K562 (cell line): ENCODE data around the gene CERS1.

Source experiments
- CEBPB ChIP-seq: fragments of 450-650 bp; IDR thresholded peaks from 2 replicates; pipeline ENCODE4 v1.6.1; 2016; ENCODE audit warnings: missing genetic modification characterization, missing compliant biosample characterization
- FOXM1 ChIP-seq, 2 experiments: fragments of 450-650 bp in 1 of 2; sonication (generic) in 1 of 2; formaldehyde crosslinking in 1 of 2; IDR thresholded peaks; 2 replicates each; pipeline versions ENCODE4 v1.6.1 to v1.9.0; 2017 to 2022; ENCODE audit warnings: low read depth in 2 of 2, mild to moderate bottlenecking in 2 of 2, missing genetic modification reagents in 1 of 2, moderate library complexity in 1 of 2
- KDM1A ChIP-seq, 2 experiments: fragments of 450-650 bp; IDR thresholded peaks; 2 replicates each; pipeline ENCODE4 v1.6.1; 2016; ENCODE audit warnings: mild to moderate bottlenecking in 2 of 2
- RAD21 ChIP-seq, 2 experiments: fragments of 250-450 bp in 1 of 2; fragments of 450-650 bp in 1 of 2; sonication (Bioruptor Pico) in 1 of 2; formaldehyde crosslinking in 1 of 2; IDR thresholded peaks in 1 of 2; conservative IDR thresholded peaks in 1 of 2; 2 replicates each; pipeline versions ENCODE4 v1.4.0 to v1.8.0; 2020 to 2022; ENCODE audit warnings: mild to moderate bottlenecking in 2 of 2, moderate library complexity in 1 of 2
- SIN3B ChIP-seq: fragments of 450-650 bp; IDR thresholded peaks from 2 replicates; pipeline ENCODE4 v1.6.1; 2017; ENCODE audit warnings: low read depth, mild to moderate bottlenecking, moderate library complexity
- SMC3 ChIP-seq: conservative IDR thresholded peaks from 2 replicates; pipeline ENCODE4 v1.6.1; 2011; ENCODE audit warnings: low read depth, low read length, improper control_type of control experiment; ENCODE audit not compliant: insufficient read depth
- TCF7L2 ChIP-seq: fragments of 150-350 bp; IDR thresholded peaks from 2 replicates; pipeline ENCODE4 v1.6.1; 2016; ENCODE audit warnings: low read depth, mild to moderate bottlenecking, low read length, moderate library complexity
- ZFX ChIP-seq: sonication (generic); formaldehyde crosslinking; IDR thresholded peaks from 2 replicates; pipeline ENCODE4 v1.8.0; 2022; ENCODE audit warnings: mild to moderate bottlenecking, missing genetic modification reagents, moderate library complexity
- TF ChIP-seq, protein P1 (sequence below), 3 experiments: IDR thresholded peaks in 2 of 3; conservative IDR thresholded peaks in 1 of 3; 2 replicates each; pipeline ENCODE4 v1.5.1; 2011 to 2012; ENCODE audit warnings: low read length in 3 of 3, mild to moderate bottlenecking in 3 of 3, control low read depth in 2 of 3, improper control_type of control experiment in 1 of 3, inconsistent platforms in 1 of 3, low read depth in 1 of 3, mixed read lengths in 1 of 3, moderate library complexity in 1 of 3; ENCODE audit not compliant: insufficient read depth in 2 of 3

DNA sequence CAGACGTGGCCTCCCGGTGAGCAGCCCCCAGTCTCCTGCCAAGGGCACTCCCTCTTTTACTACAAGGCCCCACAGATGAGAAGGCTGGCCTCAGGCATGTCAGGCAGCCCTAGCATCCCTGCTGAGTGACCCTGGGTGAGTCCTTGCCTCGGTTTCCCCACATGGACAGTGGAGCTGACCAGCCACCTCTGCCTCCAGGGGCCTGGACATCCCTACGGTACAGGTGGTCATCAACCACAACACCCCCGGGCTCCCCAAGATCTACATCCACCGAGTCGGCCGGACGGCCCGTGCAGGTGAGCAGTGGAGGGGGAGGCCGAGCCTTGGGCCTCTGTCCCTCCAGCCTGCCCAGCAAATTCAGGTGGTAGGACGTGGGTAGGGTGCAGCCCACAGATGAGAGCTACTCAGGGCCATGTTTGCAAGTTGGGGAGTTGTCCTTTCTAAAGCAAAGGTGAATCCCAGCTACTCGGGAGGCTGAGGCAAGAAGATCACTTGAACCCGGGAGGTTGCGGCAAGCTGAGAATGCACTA lies 28.8 kb upstream of the CERS1 start:
- TF ChIP-seq SIN3B (no peak), ZFX (CRISPR knock-in tag) (no peak), KDM1A (IDR thresholded peaks at IDR 0.05) (no peak), RAD21 (CRISPR knock-in tag; conservative IDR thresholded peaks at IDR 0.05 in 1 of 2, IDR thresholded peaks at IDR 0.05 in 1 of 2) (no peak), FOXM1 (IDR thresholded peaks at IDR 0.05; ENCODE audit: low read depth) (no peak), FOXM1 (CRISPR knock-in tag; IDR thresholded peaks at IDR 0.05; ENCODE audit: low read depth) (no peak), CEBPB (tag) (no peak), TCF7L2 (no peak), SMC3 (no peak)
- TF ChIP-seq, protein P1, sequence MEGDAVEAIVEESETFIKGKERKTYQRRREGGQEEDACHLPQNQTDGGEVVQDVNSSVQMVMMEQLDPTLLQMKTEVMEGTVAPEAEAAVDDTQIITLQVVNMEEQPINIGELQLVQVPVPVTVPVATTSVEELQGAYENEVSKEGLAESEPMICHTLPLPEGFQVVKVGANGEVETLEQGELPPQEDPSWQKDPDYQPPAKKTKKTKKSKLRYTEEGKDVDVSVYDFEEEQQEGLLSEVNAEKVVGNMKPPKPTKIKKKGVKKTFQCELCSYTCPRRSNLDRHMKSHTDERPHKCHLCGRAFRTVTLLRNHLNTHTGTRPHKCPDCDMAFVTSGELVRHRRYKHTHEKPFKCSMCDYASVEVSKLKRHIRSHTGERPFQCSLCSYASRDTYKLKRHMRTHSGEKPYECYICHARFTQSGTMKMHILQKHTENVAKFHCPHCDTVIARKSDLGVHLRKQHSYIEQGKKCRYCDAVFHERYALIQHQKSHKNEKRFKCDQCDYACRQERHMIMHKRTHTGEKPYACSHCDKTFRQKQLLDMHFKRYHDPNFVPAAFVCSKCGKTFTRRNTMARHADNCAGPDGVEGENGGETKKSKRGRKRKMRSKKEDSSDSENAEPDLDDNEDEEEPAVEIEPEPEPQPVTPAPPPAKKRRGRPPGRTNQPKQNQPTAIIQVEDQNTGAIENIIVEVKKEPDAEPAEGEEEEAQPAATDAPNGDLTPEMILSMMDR (IDR thresholded peaks at IDR 0.05 in 2 of 3, conservative IDR thresholded peaks at IDR 0.05 in 1 of 3; ENCODE audit: insufficient read depth in 2 of 3, low read depth in 1 of 3, low read length in 3 of 3): no peak
